Keratinocyte (primary cell): ENCODE measurements around the gene DENND1A. TPM values are rescaled to one million over a fixed set of nuclear protein-coding genes. Genes with fewer than 3 reads are reported as not detected.

Source experiments
- DNase-seq: peaks from one replicate; pipeline ENCODE4 v3.0.0-alpha.2; 2011; ENCODE audit warnings: low read depth, missing footprints, low spot score
- FAIRE-seq: peaks from 2 replicates; lab custom pipeline; 2011; peaks lifted over from hg19 to GRCh38; lab: Jason Lieb, UNC
- H2AFZ ChIP-seq: 2 replicates; pipeline ENCODE4 v1.6.0; 2012; ENCODE audit warnings: low read length, control low read depth, inconsistent platforms; ENCODE audit not compliant: control insufficient read depth
- H3K27ac ChIP-seq: 2 replicates; pipeline ENCODE4 v1.5.1; 2011; ENCODE audit warnings: low read length; ENCODE audit not compliant: control insufficient read depth, insufficient read depth
- H3K27me3 ChIP-seq: 3 replicates; pipeline ENCODE4 v1.6.0; 2011; ENCODE audit warnings: low read length; ENCODE audit not compliant: control insufficient read depth, insufficient read depth; ENCODE audit errors: extremely low read depth
- H3K36me3 ChIP-seq, 2 experiments: 2 replicates in 1 of 2; 3 replicates in 1 of 2; pipeline ENCODE4 v1.5.1; 2011; ENCODE audit warnings: low read length in 2 of 2, mild to moderate bottlenecking in 1 of 2; ENCODE audit not compliant: control insufficient read depth in 2 of 2, insufficient read depth in 2 of 2; ENCODE audit errors: extremely low read depth in 1 of 2
- H3K4me1 ChIP-seq: 3 replicates; pipeline ENCODE4 v1.5.1; 2011; ENCODE audit warnings: low read length; ENCODE audit not compliant: control insufficient read depth, insufficient read depth; ENCODE audit errors: extremely low read depth
- H3K4me2 ChIP-seq: 3 replicates; pipeline ENCODE4 v1.6.0; 2011; ENCODE audit warnings: low read depth, low read length; ENCODE audit not compliant: control insufficient read depth, insufficient read depth; ENCODE audit errors: extremely low read depth
- H3K4me3 ChIP-seq, 3 experiments: fragments of 200-600 bp in 1 of 3; sonication (generic) in 1 of 3; 2 replicates in 2 of 3; 3 replicates in 1 of 3; pipeline ENCODE4 v1.5.1; 2011 to 2016; ENCODE audit warnings: low read length in 3 of 3, mild to moderate bottlenecking in 3 of 3, control low read depth in 2 of 3, inconsistent platforms in 1 of 3, low read depth in 1 of 3, mixed read lengths in 1 of 3, mixed run types in 1 of 3, moderate library complexity in 1 of 3; ENCODE audit not compliant: control insufficient read depth in 2 of 3, insufficient read depth in 2 of 3; ENCODE audit errors: extremely low read depth in 1 of 3
- H3K79me2 ChIP-seq: 2 replicates; pipeline ENCODE4 v1.6.0; 2012; ENCODE audit warnings: low read length; ENCODE audit not compliant: control insufficient read depth, insufficient read depth
- H3K9ac ChIP-seq: 3 replicates; pipeline ENCODE4 v1.6.0; 2011; ENCODE audit warnings: low read length; ENCODE audit not compliant: control insufficient read depth, insufficient read depth; ENCODE audit errors: extremely low read depth
- H3K9me1 ChIP-seq: 3 replicates; pipeline ENCODE4 v1.6.0; 2011; ENCODE audit warnings: low read length; ENCODE audit not compliant: control insufficient read depth, insufficient read depth; ENCODE audit errors: extremely low read depth
- H3K9me3 ChIP-seq: 2 replicates; pipeline ENCODE4 v1.5.1; 2012; ENCODE audit warnings: low read depth, low read length; ENCODE audit not compliant: control insufficient read depth
- H4K20me1 ChIP-seq: 3 replicates; pipeline ENCODE4 v1.6.0; 2011; ENCODE audit warnings: low read length; ENCODE audit not compliant: control insufficient read depth, insufficient read depth; ENCODE audit errors: extremely low read depth
- CTCF ChIP-seq, 3 experiments: IDR thresholded peaks in 1 of 3; conservative IDR thresholded peaks in 1 of 3; optimal IDR thresholded peaks in 1 of 3; 2 replicates in 2 of 3; 3 replicates in 1 of 3; pipeline versions ENCODE3 to v1.5.1; 2011; ENCODE audit warnings: low read length in 3 of 3, mild to moderate bottlenecking in 3 of 3, moderate library complexity in 2 of 3, control low read depth in 1 of 3, inconsistent platforms in 1 of 3; ENCODE audit not compliant: insufficient read depth in 2 of 3; ENCODE audit errors: extremely low read depth in 1 of 3
- EZH2 ChIP-seq: IDR thresholded peaks from one replicate; pipeline ENCODE4 v1.6.1; 2012; ENCODE audit warnings: inconsistent platforms, mild to moderate bottlenecking, low read length, moderate library complexity
- dilution Hi-C: fragments of 300-500 bp; cut with MboI; formaldehyde crosslinking; loops from one replicate; pipeline ENCODE4 v1.7.0; 2020; ENCODE audit warnings: low sequenced_read_pairs; ENCODE audit not compliant: extremely low pct_ligation_motif_present
- polyA plus RNA-seq, 5 experiments: library from polyadenylated mRNA; depleted of rRNA in 3 of 5; stranded (reverse) in 3 of 5; stranded (forward) in 1 of 5; unstranded in 1 of 5; fragments of >200 nt; gene quantifications; 1 replicate in 1 of 5; 2 replicates in 3 of 5; 3 replicates in 1 of 5; pipeline versions ENCODE4 v1.2.1 to v1.2.3, GENCODE V29; 2011 to 2012; ENCODE audit warnings: missing spikeins in 2 of 5, low read depth in 1 of 5, low replicate concordance in 1 of 5

The DENND1A gene
- polyA plus RNA-seq, 1 donor (not counting 4 experiments of a cell fraction or from before 2014, with no cell fraction given), result 13.0 TPM

GRCh38 chr9:123410281-123410910 is 519.5 kb downstream of the DENND1A start:
- Histone ChIP-seq H3K27ac (no peak overlapping the region), H3K9me1 (no peaks in the 10 kb centered on the region), H3K4me2 (no peak overlapping the region), H3K79me2 (no peaks in the 10 kb centered on the region), H3K27me3 (no peaks in the 10 kb centered on the region), H3K36me3 (no peaks in the 10 kb centered on the region), H3K4me1 (peaks cover 5% of the 10 kb centered on the region), H3K9me3 (no peaks in the 10 kb centered on the region), H3K4me3 (no peak overlapping the region), H4K20me1 (no peaks in the 10 kb centered on the region), H3K9ac (no peak overlapping the region), H2AFZ (no peak overlapping the region)
- DNase-seq (no peak), FAIRE-seq (no peak)
- TF ChIP-seq EZH2, result no peak
- TF ChIP-seq CTCF (optimal IDR thresholded peaks at IDR 0.05 in 1 of 3, IDR thresholded peaks at IDR 0.05 in 1 of 3, conservative IDR thresholded peaks at IDR 0.05 in 1 of 3; ENCODE audit: extremely low read depth in 1 of 3, insufficient read depth in 2 of 3, low read length in 3 of 3), result no peak
- dilution Hi-C loops, result no loop called here

GRCh38 chr9:123408313-123409262 is 521.3 kb downstream of the DENND1A start:
- H3K79me2 ChIP-seq, result no peaks in the 10 kb centered on the region
- H3K9ac ChIP-seq, result no peak overlapping the region
- dilution Hi-C loops, result no loop called here
- no peak overlapping the region for H2AFZ ChIP-seq
- TF ChIP-seq EZH2 (no peak), CTCF (optimal IDR thresholded peaks at IDR 0.05 in 1 of 3, IDR thresholded peaks at IDR 0.05 in 1 of 3, conservative IDR thresholded peaks at IDR 0.05 in 1 of 3; ENCODE audit: extremely low read depth in 1 of 3, insufficient read depth in 2 of 3, low read length in 3 of 3) (no peak)
- H3K9me3 ChIP-seq, result no peaks in the 10 kb centered on the region
- H4K20me1 ChIP-seq, result no peaks in the 10 kb centered on the region
- no peaks in the 10 kb centered on the region for H3K9me1 ChIP-seq
- no peak overlapping the region for H3K4me3 ChIP-seq
- H3K27ac ChIP-seq, result no peak overlapping the region
- no peaks in the 10 kb centered on the region for H3K27me3 ChIP-seq
- FAIRE-seq, result no peak
- no peak overlapping the region for H3K4me2 ChIP-seq
- H3K4me1 ChIP-seq, result peaks cover 5% of the 10 kb centered on the region
- no peak for DNase-seq
- H3K36me3 ChIP-seq, result no peaks in the 10 kb centered on the region
